Osteocyte (in vitro differentiated cells): ENCODE results near the gene HOMEZ. TPM values are rescaled to one million over a fixed set of nuclear protein-coding genes. Genes with fewer than 3 reads are reported as not detected.
"Not testable (repeated sequence)": the region's sequence is repeated elsewhere in the genome, so short reads cannot be mapped to it uniquely, and the experiment has no call there.

Source experiments
- DNase-seq: peaks from one replicate; pipeline ENCODE4 v3.0.0; 2021; ENCODE audit warnings: mixed read lengths; ENCODE audit not compliant: unreplicated experiment; ENCODE audit errors: extremely low spot score
- H3K27ac Mint-ChIP-seq: one replicate; pipeline ENCODE4 v1.8.0; 2021; ENCODE audit warnings: mild to moderate bottlenecking, mixed read lengths; ENCODE audit not compliant: unreplicated experiment
- H3K27me3 Mint-ChIP-seq: one replicate; pipeline ENCODE4 v1.8.0; 2021; ENCODE audit warnings: mixed read lengths; ENCODE audit not compliant: unreplicated experiment
- H3K36me3 Mint-ChIP-seq: one replicate; pipeline ENCODE4 v1.8.0; 2021; ENCODE audit warnings: mixed read lengths; ENCODE audit not compliant: unreplicated experiment
- H3K4me1 Mint-ChIP-seq: one replicate; pipeline ENCODE4 v1.8.0; 2021; ENCODE audit warnings: mixed read lengths; ENCODE audit not compliant: unreplicated experiment
- H3K4me3 Mint-ChIP-seq: one replicate; pipeline ENCODE4 v1.8.0; 2021; ENCODE audit warnings: mild to moderate bottlenecking, moderate library complexity, mixed read lengths; ENCODE audit not compliant: unreplicated experiment
- H3K9me3 Mint-ChIP-seq: one replicate; pipeline ENCODE4 v1.8.0; 2021; ENCODE audit warnings: mixed read lengths; ENCODE audit not compliant: unreplicated experiment
- CTCF ChIP-seq: fragments of 200-600 bp; sonication (generic); IDR thresholded peaks from 2 replicates; pipeline ENCODE4 v1.5.0; 2021; ENCODE audit warnings: antibody characterized with exemption, mild to moderate bottlenecking, moderate library complexity
- long read RNA-seq: library from polyadenylated mRNA; unstranded; transcript quantifications from one replicate; pipeline ENCODE4 v2.0.0, GENCODE V29; 2021
- total RNA-seq: library from RNA; stranded (reverse); gene quantifications from 2 replicates; pipeline ENCODE4 v1.2.1, GENCODE V29; 2021

HOMEZ gene
- 6.9 and 8.4 TPM in 2 replicates for total RNA-seq
- long read RNA-seq, full-length matches to known transcripts = 1 of 4 reads
- long read RNA-seq, partial matches to known transcripts = 0 of 4 reads
- long read RNA-seq, other reads (novel, unspliced or antisense) = 3 of 4 reads

- peak; percentile 99 for DNase-seq
- peak; percentile 26 for TF ChIP-seq CTCF
- Mint-ChIP-seq H3K4me1 (peaks cover 14% of the 10 kb centered on the region), H3K9me3 (no peaks in the 10 kb centered on the region), H3K36me3 (no peaks in the 10 kb centered on the region), H3K27ac (peak within 1 kb of the TSS; percentile 97), H3K4me3 (peak within 1 kb of the TSS; percentile 92), H3K27me3 (peaks cover 17% of the 10 kb centered on the region)
Measured at GRCh38 chr14:23286020-23286901, at the start of gene HOMEZ. HOMEZ (minus strand) TSS chr14:23286132; CDS start chr14:23285952, 180 bp downstream.

- Mint-ChIP-seq H3K36me3 (no peaks in the 10 kb centered on the region), H3K27me3 (peaks cover 34% of the 10 kb centered on the region), H3K4me1 (no peaks in the 10 kb centered on the region), H3K27ac (no peak overlapping the region), H3K9me3 (peaks cover 21% of the 10 kb centered on the region), H3K4me3 (no peak overlapping the region)
- TF ChIP-seq CTCF = no peak
- DNase-seq = peak; percentile 32
Measured at GRCh38 chr14:23335623-23336022, 49.7 kb upstream of the HOMEZ start.

GRCh38 chr14:23327947-23328744, 42.2 kb upstream of the HOMEZ start:
- no peaks in the 10 kb centered on the region for H3K9me3 Mint-ChIP-seq
- peak; percentile 81 for DNase-seq
- H3K4me3 Mint-ChIP-seq = no peak overlapping the region
- peaks cover 5% of the 10 kb centered on the region for H3K4me1 Mint-ChIP-seq
- H3K27ac Mint-ChIP-seq = no peak overlapping the region
- TF ChIP-seq CTCF = peak; percentile 86
- H3K36me3 Mint-ChIP-seq = peaks cover 25% of the 10 kb centered on the region
- no peaks in the 10 kb centered on the region for H3K27me3 Mint-ChIP-seq

- Mint-ChIP-seq H3K27ac (no peak overlapping the region), H3K4me3 (no peak overlapping the region), H3K27me3 (no peaks in the 10 kb centered on the region), H3K4me1 (peaks cover 16% of the 10 kb centered on the region), H3K36me3 (peaks cover 30% of the 10 kb centered on the region), H3K9me3 (no peaks in the 10 kb centered on the region)
- TF ChIP-seq CTCF = no peak
- peak; percentile 38 for DNase-seq
Measured at GRCh38 chr14:23326491-23327332, 40.8 kb upstream of the HOMEZ start.

- not testable (repeated sequence) for DNase-seq, H3K27ac Mint-ChIP-seq, H3K27me3 Mint-ChIP-seq, H3K4me3 Mint-ChIP-seq, H3K9me3 Mint-ChIP-seq
- Mint-ChIP-seq H3K4me1 (peaks cover 18% of the 10 kb centered on the region), H3K36me3 (peaks cover 30% of the 10 kb centered on the region)
Measured at GRCh38 chr14:23325746-23326145, 39.8 kb upstream of the HOMEZ start.
